HS-27A (cell line): Measurements from ENCODE around the gene NAE1.
"Not testable (repeated sequence)": the region's sequence is repeated elsewhere in the genome, so short reads cannot be mapped to it uniquely, and the experiment has no call there.

Source experiments
- DNase-seq: peaks from one replicate; pipeline ENCODE4 v3.0.0-alpha.2; 2012; ENCODE audit warnings: low read depth, missing footprints

The NAE1 gene

GRCh38 chr16:66802159-66802558 is 28.6 kb downstream of the NAE1 start:
- no peak for DNase-seq

- no peak for DNase-seq
These were observed 29.3 kb downstream of the NAE1 start, which contains the start of gene TERB1 for GRCh38 chr16:66801320-66802105. Gene TERB1 (minus strand): TSS chr16:66801584. CDS start chr16:66796798, 4,786 bp downstream.

GRCh38 chr16:66800856-66801255 is 29.9 kb downstream of the NAE1 start:
- no peak for DNase-seq

GRCh38 chr16:66798161-66798560 is 32.6 kb downstream of the NAE1 start:
- peak; percentile 5 for DNase-seq

GRCh38 chr16:66793984-66794383 is 36.8 kb downstream of the NAE1 start:
- DNase-seq, result not testable (repeated sequence)

GRCh38 chr16:66790130-66790733 is 40.5 kb downstream of the NAE1 start:
- DNase-seq, result no peak

GRCh38 chr16:66787427-66787826 is 43.3 kb downstream of the NAE1 start:
- no peak for DNase-seq

GRCh38 chr16:66786551-66786950 is 44.2 kb downstream of the NAE1 start:
- DNase-seq, result no peak

- no peak for DNase-seq
These were observed 54.3 kb downstream of the NAE1 start for GRCh38 chr16:66776457-66776856.

GRCh38 chr16:66774981-66775380 is 55.8 kb downstream of the NAE1 start:
- DNase-seq, result no peak

GRCh38 chr16:66758086-66758485 is 72.7 kb downstream of the NAE1 start:
- no peak for DNase-seq

GRCh38 chr16:66754819-66755218 is 76.0 kb downstream of the NAE1 start:
- no peak for DNase-seq

GRCh38 chr16:66754211-66754610 is 76.6 kb downstream of the NAE1 start:
- no peak for DNase-seq

GRCh38 chr16:66752958-66753357 is 77.8 kb downstream of the NAE1 start:
- DNase-seq, result no peak
